Endodermal cell (in vitro differentiated cells): Measurements from ENCODE around the gene PTPRK. TPM values are rescaled to one million over a fixed set of nuclear protein-coding genes. Genes with fewer than 3 reads are reported as not detected.

ENCODE experiments used
- DNase-seq: peaks from one replicate; pipeline ENCODE4 v3.0.0-alpha.2; 2017
- H3K27ac ChIP-seq: 2 replicates; pipeline ENCODE4 v1.5.1; 2013; ENCODE audit warnings: mild to moderate bottlenecking, low read depth, low read length, moderate library complexity
- H3K27me3 ChIP-seq: 2 replicates; pipeline ENCODE4 v1.6.1; 2013; ENCODE audit warnings: mild to moderate bottlenecking, low read length, moderate library complexity; ENCODE audit not compliant: insufficient read depth, control insufficient read depth, poor library complexity, severe bottlenecking
- H3K36me3 ChIP-seq: 2 replicates; pipeline ENCODE4 v1.7.0; 2013; ENCODE audit warnings: mild to moderate bottlenecking, low read length, moderate library complexity; ENCODE audit not compliant: control insufficient read depth, insufficient read depth
- H3K4me1 ChIP-seq: one replicate; pipeline ENCODE4 v1.7.0; 2013; ENCODE audit warnings: low read length; ENCODE audit not compliant: control insufficient read depth, insufficient read depth
- H3K4me3 ChIP-seq: 2 replicates; pipeline ENCODE4 v1.5.1; 2013; ENCODE audit warnings: mild to moderate bottlenecking, low read length, moderate library complexity
- H3K9ac ChIP-seq: 2 replicates; pipeline ENCODE4 v1.6.1; 2013; ENCODE audit warnings: mild to moderate bottlenecking, low read length, moderate library complexity; ENCODE audit not compliant: poor library complexity, severe bottlenecking; ENCODE audit errors: extremely low read depth
- H3K9me3 ChIP-seq: 2 replicates; pipeline ENCODE4 v1.6.1; 2013; ENCODE audit warnings: mild to moderate bottlenecking, low read length, moderate library complexity; ENCODE audit not compliant: control insufficient read depth
- H3K27ac Mint-ChIP-seq: 2 replicates; pipeline ENCODE4 v1.8.0; 2020; ENCODE audit warnings: mixed read lengths
- H3K27me3 Mint-ChIP-seq: 2 replicates; pipeline ENCODE4 v1.8.0; 2021; ENCODE audit warnings: mild to moderate bottlenecking, mixed read lengths; ENCODE audit not compliant: insufficient read depth
- H3K36me3 Mint-ChIP-seq: 2 replicates; pipeline ENCODE4 v1.8.0; 2020; ENCODE audit warnings: low read depth, mixed read lengths
- H3K4me1 Mint-ChIP-seq: 2 replicates; pipeline ENCODE4 v1.8.0; 2020; ENCODE audit warnings: mixed read lengths
- H3K4me3 Mint-ChIP-seq: 2 replicates; pipeline ENCODE4 v1.8.0; 2020; ENCODE audit warnings: mild to moderate bottlenecking, moderate library complexity, mixed read lengths
- H3K9me3 Mint-ChIP-seq: 2 replicates; pipeline ENCODE4 v1.8.0; 2020; ENCODE audit warnings: mild to moderate bottlenecking, mixed read lengths
- CTCF ChIP-seq: fragments of 200-600 bp; sonication (generic); conservative IDR thresholded peaks from 2 replicates; pipeline ENCODE4 v1.5.0; 2021; ENCODE audit warnings: antibody characterized with exemption, mild to moderate bottlenecking
- WGBS, 2 experiments: methylation state at CpG; one replicate each; pipeline versions ENCODE4 v1.1.5 to v1.1.7; 2013; ENCODE audit warnings: missing lambda C conversion rate in 2 of 2, mixed read lengths in 1 of 2; ENCODE audit not compliant: insufficient coverage in 1 of 2, insufficient read length in 1 of 2; 5-methylcytosine and 5-hydroxymethylcytosine counted together
- total RNA-seq, 2 donors: library from RNA; stranded (reverse); fragmentation: NEBNext Ultra II Directional in 1 of 2; extraction: Animal tissue kit (Norgen Biotek cat#: 25700) in 1 of 2; gene quantifications; 2 replicates in 1 of 2; 3 replicates in 1 of 2; pipeline ENCODE4 v1.2.1, GENCODE V29; 2021

Gene PTPRK
- total RNA-seq, 2 donors from 2014 or later: 46.4 to 57.6 TPM

- DNase-seq: no peak
- Histone ChIP-seq H3K4me1 (no peaks in the 10 kb centered on the region), H3K9ac (no peak overlapping the region), H3K36me3 (no peaks in the 10 kb centered on the region), H3K27ac (no peak overlapping the region), H3K27me3 (no peaks in the 10 kb centered on the region), H3K9me3 (peaks cover 14% of the 10 kb centered on the region), H3K4me3 (no peak overlapping the region)
- no peak overlapping the region for H3K27ac Mint-ChIP-seq
- H3K27me3 Mint-ChIP-seq: no peaks in the 10 kb centered on the region
- peaks cover 11% of the 10 kb centered on the region for H3K36me3 Mint-ChIP-seq
- peaks cover 5% of the 10 kb centered on the region for H3K9me3 Mint-ChIP-seq
- no peak overlapping the region for H3K4me3 Mint-ChIP-seq
- H3K4me1 Mint-ChIP-seq: no peaks in the 10 kb centered on the region
- 95% methylated on average over 6 of the region's 6 CpGs; no CpG with 5 or more reads in 1 of the 2 experiments for WGBS, 2 experiments
- no peak for TF ChIP-seq CTCF
Measured at GRCh38 chr6:128259730-128260685, 260.4 kb downstream of the PTPRK start.

GRCh38 chr6:128259029-128259724 lies 261.2 kb downstream of the PTPRK start:
- H3K27ac ChIP-seq: no peak overlapping the region
- H3K36me3 Mint-ChIP-seq: peaks cover 5% of the 10 kb centered on the region
- no peaks in the 10 kb centered on the region for H3K4me1 Mint-ChIP-seq
- H3K27ac Mint-ChIP-seq: no peak overlapping the region
- no peak for TF ChIP-seq CTCF
- no peaks in the 10 kb centered on the region for H3K27me3 ChIP-seq
- DNase-seq: no peak
- H3K36me3 ChIP-seq: no peaks in the 10 kb centered on the region
- H3K4me3 ChIP-seq: no peak overlapping the region
- no peak overlapping the region for H3K9ac ChIP-seq
- peaks cover 6% of the 10 kb centered on the region for H3K9me3 ChIP-seq
- no peaks in the 10 kb centered on the region for H3K4me1 ChIP-seq
- no peaks in the 10 kb centered on the region for H3K9me3 Mint-ChIP-seq
- no peak overlapping the region for H3K4me3 Mint-ChIP-seq
- 95 to 100% methylated on average over 2 of the region's 2 CpGs for WGBS, 2 experiments
- no peaks in the 10 kb centered on the region for H3K27me3 Mint-ChIP-seq

DNA sequence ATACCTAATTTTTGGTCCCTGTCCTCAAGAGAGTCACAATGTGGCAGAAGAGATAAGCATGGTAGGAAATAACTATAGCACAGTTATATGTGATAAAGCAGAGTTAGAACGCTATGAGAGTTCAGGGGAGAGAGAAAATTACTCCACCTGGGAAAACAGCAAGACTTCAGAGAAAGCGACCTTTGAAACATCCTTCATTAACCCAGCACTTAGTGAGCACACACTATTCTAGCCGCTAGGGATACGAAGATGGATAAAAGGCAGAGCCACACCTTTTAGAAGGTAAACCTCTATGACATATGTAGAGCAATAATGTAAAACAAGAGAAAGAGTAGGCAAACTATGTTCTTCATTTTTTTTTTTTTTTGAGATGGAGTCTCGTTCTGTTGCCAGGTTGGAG lies 264.3 kb downstream of the PTPRK start:
- no peaks in the 10 kb centered on the region for H3K27me3 ChIP-seq
- 83 to 93% methylated on average over 1 to 5 of the region's 5 CpGs for WGBS, 2 experiments
- H3K4me3 Mint-ChIP-seq: no peak overlapping the region
- no peaks in the 10 kb centered on the region for H3K4me1 ChIP-seq
- H3K27ac Mint-ChIP-seq: no peak overlapping the region
- no peaks in the 10 kb centered on the region for H3K27me3 Mint-ChIP-seq
- H3K27ac ChIP-seq: no peak overlapping the region
- H3K4me3 ChIP-seq: no peak overlapping the region
- no peaks in the 10 kb centered on the region for H3K9me3 ChIP-seq
- no peaks in the 10 kb centered on the region for H3K36me3 Mint-ChIP-seq
- no peak for DNase-seq
- no peak overlapping the region for H3K9ac ChIP-seq
- TF ChIP-seq CTCF: no peak
- no peaks in the 10 kb centered on the region for H3K36me3 ChIP-seq
- no peaks in the 10 kb centered on the region for H3K9me3 Mint-ChIP-seq
- peaks cover 13% of the 10 kb centered on the region for H3K4me1 Mint-ChIP-seq
